SK-N-SH (cell line): Measurements from ENCODE around the gene COL4A4. TPM values are rescaled to one million over a fixed set of nuclear protein-coding genes. Genes with fewer than 3 reads are reported as not detected.

Experiments
- CTCF ChIA-PET: fragments of 300-600, 350-600 bp; formaldehyde crosslinking; extraction: SDS; loops from one replicate; lab custom pipeline; 2021; lab: Yijun Ruan, JAX
- POLR2A ChIA-PET: fragments of 350-600 bp; sonication (Branson Sonifier 250); formaldehyde crosslinking; extraction: SDS; loops from one replicate; lab custom pipeline; 2020; ENCODE audit warnings: antibody characterized with exemption, inconsistent platforms; lab: Yijun Ruan, JAX
- DNase-seq: peaks from one replicate; pipeline ENCODE4 v3.0.0; 2012
- H2AFZ ChIP-seq: fragments of 200-600 bp; sonication (generic); 2 replicates; pipeline ENCODE4 v1.8.1; 2016; ENCODE audit warnings: antibody characterized with exemption, mild to moderate bottlenecking, low read depth
- H3F3A ChIP-seq: fragments of 200-600 bp; sonication (generic); replicated peaks from 2 replicates; pipeline ENCODE3; 2016; ENCODE audit warnings: antibody characterized with exemption, mild to moderate bottlenecking; ENCODE audit not compliant: insufficient read depth
- H3K27ac ChIP-seq, 2 experiments: fragments of 200-500 bp in 1 of 2; fragments of 200-600 bp in 1 of 2; sonication (Bioruptor generic) in 1 of 2; sonication (generic), shearing (Covaris generic) in 1 of 2; 2 replicates each; pipeline versions ENCODE4 v1.5.1 to v1.6.1; 2014 to 2016; ENCODE audit warnings: low read depth in 2 of 2, inconsistent platforms in 1 of 2, low read length in 1 of 2, mild to moderate bottlenecking in 1 of 2, mixed read lengths in 1 of 2
- H3K27me3 ChIP-seq: fragments of 200-600 bp; sonication (generic), shearing (Covaris generic); 2 replicates; pipeline ENCODE4 v1.6.1; 2016; ENCODE audit warnings: mixed run types; ENCODE audit not compliant: insufficient read depth
- H3K36me3 ChIP-seq, 2 experiments: fragments of 200-500 bp in 1 of 2; fragments of 200-600 bp in 1 of 2; sonication (Bioruptor generic) in 1 of 2; sonication (generic) in 1 of 2; replicated peaks in 1 of 2; 2 replicates each; pipeline versions ENCODE3 to v1.5.1; 2014 to 2016; ENCODE audit warnings: low read length in 1 of 2, mild to moderate bottlenecking in 1 of 2; ENCODE audit not compliant: insufficient read depth in 2 of 2, control insufficient read depth in 1 of 2
- H3K4me1 ChIP-seq, 2 experiments: fragments of 200-500 bp in 1 of 2; fragments of 200-600 bp in 1 of 2; sonication (Bioruptor generic) in 1 of 2; sonication (generic), shearing (Covaris generic) in 1 of 2; 2 replicates each; pipeline versions ENCODE4 v1.5.1 to v1.6.1; 2014 to 2016; ENCODE audit warnings: low read depth in 1 of 2, low read length in 1 of 2, mixed run types in 1 of 2; ENCODE audit not compliant: insufficient read depth in 2 of 2, control insufficient read depth in 1 of 2
- H3K4me2 ChIP-seq: fragments of 200-600 bp; sonication (generic), shearing (Covaris generic); 2 replicates; pipeline ENCODE4 v1.6.1; 2017; ENCODE audit warnings: mixed run types
- H3K4me3 ChIP-seq, 2 experiments: fragments of 200-500 bp in 1 of 2; fragments of 200-600 bp in 1 of 2; sonication (Bioruptor generic) in 1 of 2; sonication (generic), shearing (Covaris generic) in 1 of 2; 2 replicates each; pipeline versions ENCODE4 v1.5.1 to v1.8.1; 2014 to 2016; ENCODE audit warnings: low read depth in 2 of 2, inconsistent platforms in 1 of 2, low read length in 1 of 2, mild to moderate bottlenecking in 1 of 2, mixed read lengths in 1 of 2, moderate library complexity in 1 of 2
- H3K79me2 ChIP-seq: fragments of 200-600 bp; sonication (generic); 2 replicates; pipeline ENCODE4 v1.8.1; 2017; ENCODE audit warnings: mild to moderate bottlenecking; ENCODE audit not compliant: insufficient read depth
- H3K9ac ChIP-seq: fragments of 200-600 bp; sonication (generic); 2 replicates; pipeline ENCODE4 v1.6.1; 2017; ENCODE audit warnings: mixed run types
- H3K9me2 ChIP-seq: fragments of 200-600 bp; sonication (generic); 2 replicates; pipeline ENCODE4 v1.6.1; 2017; ENCODE audit warnings: mixed run types
- H3K9me3 ChIP-seq: fragments of 200-600 bp; sonication (generic); 2 replicates; pipeline ENCODE4 v1.6.1; 2017; ENCODE audit warnings: mixed run types, mild to moderate bottlenecking, moderate library complexity
- H4K20me1 ChIP-seq: fragments of 200-600 bp; sonication (generic); 2 replicates; pipeline ENCODE4 v1.6.1; 2017; ENCODE audit warnings: mild to moderate bottlenecking, mixed run types; ENCODE audit not compliant: insufficient read depth
- CTCF ChIP-seq: fragments of 200-600 bp; sonication (generic); IDR thresholded peaks from 2 replicates; pipeline ENCODE4 v1.6.1; 2017; ENCODE audit warnings: antibody characterized with exemption, mild to moderate bottlenecking, moderate library complexity
- GABPA ChIP-seq: IDR thresholded peaks from 2 replicates; pipeline ENCODE4 v1.4.0; 2012; ENCODE audit warnings: low read depth, mild to moderate bottlenecking
- MEF2A ChIP-seq: IDR thresholded peaks from 2 replicates; pipeline ENCODE4 v1.4.0; 2012; ENCODE audit warnings: low read depth, borderline replicate concordance
- NFIC ChIP-seq: IDR thresholded peaks from 2 replicates; pipeline ENCODE4 v1.4.0; 2012; ENCODE audit warnings: borderline replicate concordance
- RAD21 ChIP-seq: IDR thresholded peaks from 2 replicates; pipeline ENCODE4 v1.6.1; 2012; ENCODE audit warnings: mild to moderate bottlenecking, low read length
- REST ChIP-seq: IDR thresholded peaks from 2 replicates; pipeline ENCODE4 v1.6.1; 2012; ENCODE audit warnings: mild to moderate bottlenecking, low read depth, low read length, moderate library complexity
- RXRA ChIP-seq: IDR thresholded peaks from 2 replicates; pipeline ENCODE4 v1.4.0; 2012; ENCODE audit warnings: low read depth, mild to moderate bottlenecking, borderline replicate concordance
- YY1 ChIP-seq: IDR thresholded peaks from 2 replicates; pipeline ENCODE4 v1.4.0; 2012; ENCODE audit warnings: low read depth, mild to moderate bottlenecking
- WGBS: methylation state at CpG from one replicate; pipeline ENCODE4 v1.1.6; 2017; ENCODE audit warnings: low lambda C conversion rate; 5-methylcytosine and 5-hydroxymethylcytosine counted together
- polyA plus RNA-seq, 3 experiments: library from polyadenylated mRNA; depleted of rRNA; stranded (reverse); fragments of >200 nt; gene quantifications; 2 replicates each; pipeline ENCODE4 v1.2.3, GENCODE V29; 2012

The COL4A4 gene
- polyA plus RNA-seq, 1 of the 3 experiments (the other 2 are of a cell fraction): not detected

GRCh38 chr2:227141301-227141700 is 22.7 kb downstream of the COL4A4 start:
- Histone ChIP-seq H4K20me1 (no peaks in the 10 kb centered on the region), H3K27me3 (peaks cover 7% of the 10 kb centered on the region; the same call in 1 of the 2 replicates), H3F3A (no peaks in the 10 kb centered on the region), H3K4me1 (no peaks in the 10 kb centered on the region), H3K9me2 (no peaks in the 10 kb centered on the region), H2AFZ (no peak overlapping the region), H3K4me3 (no peak overlapping the region), H3K36me3 (no peaks in the 10 kb centered on the region), H3K4me2 (no peak overlapping the region), H3K79me2 (no peaks in the 10 kb centered on the region), H3K9ac (no peak overlapping the region), H3K27ac (no peak overlapping the region), H3K9me3 (no peaks in the 10 kb centered on the region)
- DNase-seq: no peak
- WGBS: 63% methylated on average over 4 of the region's 4 CpGs
- CTCF ChIA-PET: interaction anchor here (0.9 kb wide), 1 partner anchor 86 kb away, joined by 4 read pairs; no protein-coding TSS in a partner anchor
- no peak for TF ChIP-seq MEF2A
- no peak for TF ChIP-seq NFIC
- no peak for TF ChIP-seq RAD21
- POLR2A ChIA-PET: no interaction called here

GRCh38 chr2:227134591-227134990 is 29.4 kb downstream of the COL4A4 start:
- Histone ChIP-seq H3K79me2 (no peaks in the 10 kb centered on the region), H4K20me1 (no peaks in the 10 kb centered on the region), H3K4me1 (no peaks in the 10 kb centered on the region), H3K36me3 (no peaks in the 10 kb centered on the region), H3K27ac (no peak overlapping the region), H2AFZ (no peak overlapping the region), H3K9me2 (no peaks in the 10 kb centered on the region), H3K9ac (no peak overlapping the region), H3K27me3 (no peaks in the 10 kb centered on the region; the same call in 1 of the 2 replicates), H3K4me3 (no peak overlapping the region), H3F3A (no peaks in the 10 kb centered on the region), H3K9me3 (no peaks in the 10 kb centered on the region), H3K4me2 (no peak overlapping the region)
- ChIA-PET CTCF (interaction anchor here (0.6 to 7.5 kb wide), 2 partner anchors 72 to 104 kb away, joined by 3 to 156 read pairs; no protein-coding TSS in a partner anchor), POLR2A (no interaction called here)
- WGBS: 49% methylated on average over 5 of the region's 5 CpGs
- no peak for TF ChIP-seq GABPA
- no peak for TF ChIP-seq RXRA
- no peak for TF ChIP-seq REST
- no peak for DNase-seq

GRCh38 chr2:227132986-227133385 is 31.0 kb downstream of the COL4A4 start:
- Histone ChIP-seq H3K27me3 (no peaks in the 10 kb centered on the region), H3K4me1 (no peaks in the 10 kb centered on the region)
- POLR2A ChIA-PET: no interaction called here

More at GRCh38 chr2:227132986-227133385, 31.0 kb downstream of the COL4A4 start:
- no peak overlapping the region for H3K27ac ChIP-seq
- no peak overlapping the region for H3K4me3 ChIP-seq
- no peak overlapping the region for H2AFZ ChIP-seq
- H3K4me2 ChIP-seq: no peak overlapping the region
- H3K79me2 ChIP-seq: no peaks in the 10 kb centered on the region
- no peak for DNase-seq
- H4K20me1 ChIP-seq: no peaks in the 10 kb centered on the region
- no peaks in the 10 kb centered on the region for H3K36me3 ChIP-seq
- no peak overlapping the region for H3K9ac ChIP-seq
- no peak for TF ChIP-seq CTCF
- TF ChIP-seq YY1: no peak
- no peaks in the 10 kb centered on the region for H3K9me3 ChIP-seq
- CTCF ChIA-PET: interaction anchor here (0.9 to 7.5 kb wide), 4 partner anchors 8 to 110 kb away, joined by 3 to 156 read pairs (median 4); no protein-coding TSS in a partner anchor
- H3F3A ChIP-seq: no peaks in the 10 kb centered on the region
- 73% methylated on average over 4 of the region's 4 CpGs for WGBS
- H3K9me2 ChIP-seq: no peaks in the 10 kb centered on the region
